ENCODE data around the gene FST.

The FST gene

GRCh38 chr5:53473633-53474032 lies 6.8 kb upstream of the FST start:
- DNase-seq (ENCODE audit: low read depth): no peak

GRCh38 chr5:53475320-53475719 lies 5.1 kb upstream of the FST start:
- DNase-seq (ENCODE audit: low read depth): no peak

DNA sequence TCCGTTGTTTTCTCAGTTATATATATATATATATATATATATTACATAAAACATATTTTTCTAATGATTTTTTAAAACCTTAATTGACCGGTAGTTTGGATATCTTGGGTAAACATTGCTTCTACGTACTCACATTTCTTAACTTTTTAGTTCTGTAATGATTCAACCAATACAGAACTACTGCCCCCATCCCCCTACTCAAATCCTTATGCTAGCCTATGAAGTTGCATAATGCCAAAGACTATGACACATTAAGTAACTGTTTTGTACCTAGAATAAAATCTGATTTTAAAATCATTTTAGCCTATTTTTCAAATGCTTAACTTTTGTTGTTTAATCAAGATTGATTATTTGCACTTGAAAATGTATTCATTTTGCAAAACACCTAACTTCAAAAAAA lies 4.4 kb upstream of the FST start:
- DNase-seq (ENCODE audit: low read depth): no peak

DNA sequence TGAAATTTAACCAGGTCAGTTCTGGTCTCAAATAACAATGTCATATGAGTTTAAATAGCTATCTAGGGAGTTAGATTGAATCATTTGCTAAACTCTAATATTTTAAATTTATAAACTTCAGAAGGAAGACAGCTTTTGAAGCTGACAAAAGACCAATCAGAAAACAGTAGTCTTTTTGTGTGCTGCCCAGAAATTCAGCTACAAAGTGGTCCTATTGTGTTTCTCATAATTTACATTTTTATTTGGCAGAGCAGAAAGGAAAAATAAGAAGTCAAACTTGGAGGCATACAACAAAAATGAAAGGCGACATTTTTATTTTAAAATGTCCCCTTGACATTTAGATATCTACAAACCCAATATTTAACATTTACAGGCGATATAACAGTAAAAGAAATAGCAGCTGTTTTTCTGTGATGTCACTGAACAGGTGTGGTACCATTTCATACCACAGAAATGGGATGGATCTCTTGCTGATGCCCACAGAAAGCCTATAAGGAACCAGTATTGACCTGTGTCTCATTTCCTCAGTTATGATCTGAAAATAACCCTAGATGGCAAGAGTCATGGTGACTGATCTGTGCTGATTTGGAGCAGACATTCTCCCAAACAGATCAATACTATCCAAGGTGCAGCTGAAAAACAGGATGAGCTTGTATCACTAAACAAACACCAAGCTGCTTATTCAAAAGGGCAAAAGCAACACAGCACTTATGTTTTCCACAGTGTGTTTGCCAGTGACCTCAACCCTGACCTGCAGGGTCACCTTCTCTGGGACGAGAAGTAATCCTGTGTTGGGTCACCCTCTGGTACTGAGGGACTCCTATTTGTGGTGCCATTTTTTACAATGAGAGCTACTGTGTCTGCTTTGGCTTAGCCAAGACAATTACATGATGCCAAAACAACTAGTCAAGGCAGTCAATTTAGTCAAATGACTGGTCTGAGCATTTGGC lies 3.6 kb upstream of the FST start:
- DNase-seq (ENCODE audit: low read depth): no peak

DNA sequence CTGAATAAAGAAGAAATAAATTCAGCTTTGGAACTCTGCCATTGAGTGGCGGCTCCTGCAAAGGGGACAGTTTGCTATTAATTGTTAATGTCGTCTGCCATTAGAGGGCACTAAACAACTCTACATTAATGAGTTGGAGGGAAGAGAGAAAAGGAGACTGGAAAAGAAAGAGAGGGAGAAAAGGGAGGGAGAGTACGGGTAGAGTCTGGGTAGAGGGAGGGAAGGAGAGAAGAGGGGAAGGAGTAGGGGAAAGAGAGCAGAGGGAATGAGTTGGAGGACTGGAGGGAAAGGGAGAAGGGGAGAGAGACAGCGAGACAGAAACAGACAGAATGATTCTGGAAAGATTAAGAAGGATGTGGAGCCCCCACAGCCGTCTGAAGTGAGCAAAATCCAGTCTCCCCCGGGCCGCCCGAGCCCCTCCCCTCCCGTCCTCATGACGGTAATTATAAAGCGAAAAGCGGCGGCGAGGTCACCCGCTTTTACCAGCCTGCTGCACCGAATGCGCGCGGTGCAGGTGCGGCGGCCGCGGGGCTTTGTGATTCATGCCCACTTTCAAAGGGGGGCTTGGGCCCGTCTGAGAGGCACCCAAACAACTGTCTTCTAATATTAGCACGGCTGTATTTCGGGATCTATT lies 1.9 kb upstream of the FST start:
- DNase-seq (ENCODE audit: low read depth): no peak

GRCh38 chr5:53479045-53479589 lies 1.3 kb upstream of the FST start:
- no peak for DNase-seq (ENCODE audit: low read depth)

GRCh38 chr5:53479590-53480415 lies 626 bp upstream of the FST start:
- peak; percentile 12 for DNase-seq (ENCODE audit: low read depth)

GRCh38 chr5:53481159-53481886 lies 894 bp downstream of the FST start:
- DNase-seq (ENCODE audit: low read depth): no peak

DNA sequence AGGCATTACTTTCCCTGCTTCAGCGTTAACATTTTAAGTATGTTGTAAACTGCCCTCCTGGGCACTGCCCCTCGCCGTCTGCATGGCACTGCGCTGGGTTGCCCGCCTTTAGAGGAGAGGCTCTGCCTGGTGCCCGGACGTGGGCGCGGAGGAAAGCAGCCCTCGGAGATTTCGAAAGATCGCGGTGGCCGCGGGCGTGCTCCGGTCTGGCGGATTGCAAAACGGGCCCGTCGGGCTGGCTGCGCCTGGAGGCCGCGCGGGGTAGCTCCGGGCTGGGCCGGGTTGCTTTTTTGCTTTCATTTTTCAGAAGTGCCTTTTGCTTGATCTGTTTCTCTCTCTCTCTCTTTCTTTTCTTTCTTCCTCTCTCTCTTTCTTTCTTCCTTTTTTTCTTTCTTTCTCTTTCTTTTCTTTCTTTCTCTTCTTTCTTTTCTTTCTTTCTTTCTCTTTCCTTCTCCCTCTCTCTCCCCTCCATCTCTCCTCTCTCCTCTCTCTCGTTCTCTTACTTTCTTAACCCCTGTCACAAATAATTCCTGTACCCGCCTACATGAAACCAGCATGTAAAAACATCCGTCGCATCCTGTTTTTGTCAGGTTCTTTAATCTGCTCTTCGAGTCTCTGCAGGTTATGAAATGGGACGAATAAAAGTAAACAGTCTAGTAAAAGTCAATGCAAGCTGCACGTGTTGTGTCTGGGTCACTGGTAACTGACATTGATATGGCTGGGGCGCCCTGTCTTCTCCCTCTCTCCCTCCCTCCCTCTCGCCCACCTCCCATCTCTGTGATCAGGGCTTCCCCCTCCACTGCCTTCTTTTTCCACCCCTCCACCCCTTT lies 1.7 kb downstream of the FST start:
- DNase-seq (ENCODE audit: low read depth): peak; percentile 63

- no peak for DNase-seq (ENCODE audit: low read depth)
Observed at GRCh38 chr5:53482717-53483638, 2.5 kb downstream of the FST start.

DNA sequence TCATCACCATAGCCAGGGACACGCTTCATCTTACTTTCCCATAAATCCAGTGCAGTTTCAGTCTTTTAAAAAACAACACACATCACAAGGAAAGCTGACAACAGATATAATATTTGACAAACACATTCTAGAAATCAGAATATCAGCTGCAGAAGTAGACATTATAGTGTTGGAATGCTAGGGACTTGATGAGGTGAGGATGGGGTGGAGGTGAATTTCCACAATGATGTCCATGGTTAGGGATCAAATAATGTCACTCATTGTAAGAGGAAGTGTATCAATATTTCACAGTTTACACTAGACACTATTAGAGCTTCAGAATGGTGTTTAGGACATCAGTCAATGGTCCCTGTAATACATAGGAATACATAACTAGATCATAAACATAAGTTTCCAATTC lies 7.0 kb downstream of the FST start:
- no peak for DNase-seq (ENCODE audit: low read depth)

GRCh38 chr5:53488195-53488722 lies 7.8 kb downstream of the FST start:
- no peak for DNase-seq (ENCODE audit: low read depth)

GRCh38 chr5:53490747-53491146 lies 10.3 kb downstream of the FST start:
- no peak for DNase-seq (ENCODE audit: low read depth)

- DNase-seq (ENCODE audit: low read depth): no peak
Observed at GRCh38 chr5:53501054-53501453, 20.6 kb downstream of the FST start.

- no peak for DNase-seq (ENCODE audit: low read depth)
Observed at GRCh38 chr5:53503562-53504218, 23.3 kb downstream of the FST start.

DNA sequence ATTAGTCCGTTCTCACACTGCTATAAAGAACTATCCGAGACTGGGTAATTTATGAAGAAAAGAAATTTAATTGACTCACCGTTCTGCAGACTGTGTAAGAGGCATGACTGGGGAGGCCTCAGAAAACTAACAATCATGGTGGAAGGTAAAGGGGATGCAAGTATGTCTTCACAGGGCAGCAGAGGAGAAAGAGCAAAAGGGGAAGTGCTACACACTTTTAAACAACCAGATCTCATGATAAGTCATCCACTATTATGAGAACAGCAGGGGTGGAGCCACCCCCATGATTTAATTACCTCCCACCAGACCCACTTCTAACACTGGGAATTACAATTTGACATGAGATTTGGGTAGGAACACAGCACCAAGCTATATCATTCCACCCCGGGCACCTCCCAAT lies 26.6 kb downstream of the FST start:
- no peak for DNase-seq (ENCODE audit: low read depth)

DNA sequence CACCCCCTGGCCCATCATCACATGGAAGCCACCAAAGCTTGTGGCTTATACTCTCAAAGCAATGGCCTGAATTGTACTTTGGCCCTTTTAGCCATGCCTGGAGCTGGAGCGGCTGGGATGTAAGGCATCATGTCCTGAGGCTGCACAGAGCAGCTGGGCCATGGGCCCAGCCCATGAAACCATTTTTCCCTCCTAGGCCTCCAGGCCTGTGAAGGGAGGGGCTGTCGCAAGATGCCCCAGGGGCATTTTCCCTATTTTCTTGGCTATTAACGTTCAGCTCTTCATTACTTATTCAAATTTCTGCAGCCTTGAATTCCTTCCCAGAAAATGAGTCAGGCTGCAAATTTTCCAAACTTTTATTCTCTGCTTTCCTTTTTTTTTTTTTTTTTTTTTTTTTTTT lies 27.7 kb downstream of the FST start:
- DNase-seq (ENCODE audit: low read depth): no peak

DNA sequence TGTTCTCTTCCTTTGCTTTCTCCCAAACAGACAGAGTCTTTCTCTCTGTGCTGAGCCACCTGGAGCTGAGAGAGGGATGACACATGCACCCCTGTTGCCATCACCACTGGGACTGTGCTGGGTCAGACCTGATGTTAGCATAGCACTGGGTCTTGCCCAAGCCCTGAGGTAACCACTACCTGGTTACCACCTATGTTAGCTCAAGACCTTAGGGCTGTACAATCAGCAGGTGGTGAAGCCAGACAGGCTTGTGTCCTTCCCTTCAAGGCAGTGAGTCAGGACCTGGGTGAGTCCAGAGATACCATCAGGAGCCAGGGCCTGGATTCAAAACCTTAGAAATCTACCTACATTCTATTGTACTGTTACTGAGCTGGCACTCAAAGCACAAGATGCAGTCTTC lies 32.1 kb downstream of the FST start:
- DNase-seq (ENCODE audit: low read depth): no peak

- DNase-seq (ENCODE audit: low read depth): no peak
Observed at GRCh38 chr5:53515988-53516387, 35.6 kb downstream of the FST start.
